HG02571 (cell line): Measurements from ENCODE around the gene KMO.

Experiments used
- ATAC-seq: cut with Tn5 transposase; IDR thresholded peaks from one replicate; pipeline ENCODE4 v1.9.1; 2021; ENCODE audit warnings: mild to moderate bottlenecking, moderate library complexity; ENCODE audit not compliant: unreplicated experiment

The KMO gene

GRCh38 chr1:241624935-241625334 lies 92.8 kb downstream of the KMO start:
- no peak for ATAC-seq

- ATAC-seq = peak; percentile 74
Observed at GRCh38 chr1:241627453-241628259, 95.5 kb downstream of the KMO start.

GRCh38 chr1:241630005-241630404 lies 97.8 kb downstream of the KMO start:
- no peak for ATAC-seq

- ATAC-seq = no peak
Observed at GRCh38 chr1:241630476-241630875, 98.3 kb downstream of the KMO start.

- no peak for ATAC-seq
Observed at GRCh38 chr1:241630899-241631298, 98.7 kb downstream of the KMO start.

- no peak for ATAC-seq
Observed at GRCh38 chr1:241631674-241632073, 99.5 kb downstream of the KMO start.

GRCh38 chr1:241632987-241633386 lies 100.8 kb downstream of the KMO start:
- no peak for ATAC-seq

GRCh38 chr1:241635556-241636152 lies 103.5 kb downstream of the KMO start:
- ATAC-seq = no peak

GRCh38 chr1:241636291-241636690 lies 104.1 kb downstream of the KMO start:
- ATAC-seq = no peak

GRCh38 chr1:241637046-241637590 lies 104.9 kb downstream of the KMO start:
- ATAC-seq = no peak

- ATAC-seq = no peak
Observed at GRCh38 chr1:241637604-241638003, 105.4 kb downstream of the KMO start.

GRCh38 chr1:241638099-241638682 lies 106.0 kb downstream of the KMO start:
- no peak for ATAC-seq

GRCh38 chr1:241638909-241639622 lies 106.9 kb downstream of the KMO start:
- ATAC-seq = no peak

- ATAC-seq = peak; percentile 40
Observed at GRCh38 chr1:241639623-241640148, 107.5 kb downstream of the KMO start.

GRCh38 chr1:241640149-241640866 lies 108.1 kb downstream of the KMO start, which contains the start of the genes CHML and OPN3:
CHML (minus strand) TSS chr1:241640369; CDS start chr1:241635766, 4,603 bp downstream.
OPN3 (minus strand) TSS chr1:241640369; CDS start chr1:241640254, 115 bp downstream.
- ATAC-seq = peak; percentile 88

GRCh38 chr1:241640867-241641622 lies 108.9 kb downstream of the KMO start:
- no peak for ATAC-seq

GRCh38 chr1:241641773-241642592 lies 109.8 kb downstream of the KMO start:
- no peak for ATAC-seq

- ATAC-seq = no peak
Observed at GRCh38 chr1:241642593-241642944, 110.4 kb downstream of the KMO start.

GRCh38 chr1:241644259-241644658 lies 112.1 kb downstream of the KMO start:
- no peak for ATAC-seq
